ENCODE data around the gene ATP2B1.

- TF ChIP-seq CTCF (IDR thresholded peaks at IDR 0.05), result no peak
- no peak for TF ChIP-seq POLR2A (IDR thresholded peaks at IDR 0.05)
Measured at GRCh38 chr12:89723276-89723675, 14.6 kb upstream of the ATP2B1 start.
